Measurements from ENCODE around the gene RASL12.
"Not testable (repeated sequence)": the region's sequence is repeated elsewhere in the genome, so short reads cannot be mapped to it uniquely, and the experiment has no call there.

RASL12 gene

GRCh38 chr15:65028921-65029735 is 38.7 kb downstream of the RASL12 start, which contains the start of gene MTFMT:
Gene MTFMT (minus strand): TSS chr15:65029639. CDS start chr15:65029613, 26 bp downstream.
- DNase-seq (ENCODE audit: low read depth in 3 of 3) = peak; percentile 77 to 98 (median 92)

- no peak for DNase-seq (ENCODE audit: low read depth in 3 of 3)
Observed at GRCh38 chr15:65028338-65028737, 39.5 kb downstream of the RASL12 start.

- no peak for DNase-seq (ENCODE audit: low read depth in 3 of 3)
Observed at GRCh38 chr15:65027593-65027992, 40.2 kb downstream of the RASL12 start.

GRCh38 chr15:65026756-65027155 is 41.0 kb downstream of the RASL12 start:
- no peak for DNase-seq (ENCODE audit: low read depth in 3 of 3)

- DNase-seq (ENCODE audit: low read depth in 3 of 3) = no peak
Observed at GRCh38 chr15:65021488-65021887, 46.3 kb downstream of the RASL12 start.

- DNase-seq (ENCODE audit: low read depth in 3 of 3) = no peak
Observed at GRCh38 chr15:65020419-65020818, 47.4 kb downstream of the RASL12 start.

GRCh38 chr15:65011198-65011597 is 56.6 kb downstream of the RASL12 start:
- DNase-seq (ENCODE audit: low read depth in 3 of 3) = not testable (repeated sequence)

- DNase-seq (ENCODE audit: low read depth in 3 of 3) = no peak
Observed at GRCh38 chr15:65008983-65009382, 58.8 kb downstream of the RASL12 start.

- no peak for DNase-seq (ENCODE audit: low read depth in 3 of 3)
Observed at GRCh38 chr15:65006876-65007275, 60.9 kb downstream of the RASL12 start.

GRCh38 chr15:65004993-65005392 is 62.8 kb downstream of the RASL12 start:
- DNase-seq (ENCODE audit: low read depth in 3 of 3) = no peak
